Upper lobe of left lung (tissue), 6 donors: ENCODE data around the gene PLCL2. TPM values are rescaled to one million over a fixed set of nuclear protein-coding genes. Genes with fewer than 3 reads are reported as not detected.
A peak's percentile ranks its signal among the peaks of the same experiment; 100 is the strongest.

Experiments used
- ATAC-seq, 2 donors: fragments of 200-7000 bp; cut with Tn5 transposase; one replicate each; pipeline ENCODE4 v1.9.1; 2022; ENCODE audit warnings: mild to moderate bottlenecking in 2 of 2, moderate library complexity in 2 of 2; ENCODE audit not compliant: low FRiP score in 2 of 2
- DNase-seq, 2 donors: peaks; one replicate each; pipeline ENCODE4 v3.0.0-alpha.2; 2019 to 2020
- H3K27ac ChIP-seq, 4 donors: fragments of 200-600 bp; sonication (generic); one replicate each; pipeline ENCODE4 v1.5.1; 2016 to 2019
- H3K27me3 ChIP-seq, 4 donors: fragments of 200-600 bp; sonication (generic); one replicate each; pipeline ENCODE4 v1.5.1; 2017 to 2019
- H3K36me3 ChIP-seq, 4 donors: fragments of 200-600 bp; sonication (generic); one replicate each; pipeline ENCODE4 v1.5.1; 2016 to 2019
- H3K4me1 ChIP-seq, 4 donors: fragments of 200-600 bp; sonication (generic); one replicate each; pipeline ENCODE4 v1.5.1; 2018 to 2019
- H3K4me3 ChIP-seq, 4 donors: fragments of 200-600 bp; sonication (generic); one replicate each; pipeline ENCODE4 v1.5.1; 2017 to 2019; ENCODE audit warnings: mild to moderate bottlenecking in 2 of 4, moderate library complexity in 1 of 4
- H3K9me3 ChIP-seq, 4 donors: fragments of 200-600 bp; sonication (generic); one replicate each; pipeline ENCODE4 v1.5.1; 2018 to 2019
- CTCF ChIP-seq, 6 experiments: fragments of 450-650 bp in 4 of 6; fragments of 200-600 bp in 2 of 6; sonication (generic) in 2 of 6; IDR thresholded peaks; one replicate each; pipeline ENCODE4 v1.5.1; 2016 to 2019; ENCODE audit warnings: antibody characterized with exemption in 6 of 6
- EP300 ChIP-seq, 4 donors: sonication (generic); formaldehyde crosslinking; IDR thresholded peaks; one replicate each; pipeline ENCODE4 v1.5.1; 2017; ENCODE audit warnings: antibody characterized with exemption in 4 of 4, control low read depth in 2 of 4
- POLR2A ChIP-seq, 4 donors: fragments of 450-650 bp; IDR thresholded peaks; one replicate each; pipeline ENCODE4 v1.5.1; 2016 to 2017; ENCODE audit warnings: antibody characterized with exemption in 4 of 4, mild to moderate bottlenecking in 2 of 4
- POLR2AphosphoS5 ChIP-seq, 2 donors: sonication (generic); formaldehyde crosslinking; IDR thresholded peaks; one replicate each; pipeline ENCODE4 v1.5.1; 2017; ENCODE audit warnings: antibody characterized with exemption in 2 of 2
- WGBS, 2 donors: methylation state at CpG; one replicate each; pipeline ENCODE4 v1.1.5; 2017 to 2018; 5-methylcytosine and 5-hydroxymethylcytosine counted together
- total RNA-seq, 6 donors: library from RNA; depleted of rRNA in 4 of 6; stranded (reverse); fragments of >200 nt in 4 of 6; gene quantifications; one replicate each; pipeline versions ENCODE4 v1.1.0 to v1.2.1, GENCODE V29; 2016 to 2021
- donor health status: DM: no; HTN: no; CAD: no; lungs with moderate emphysema.
- donor health status: DM: no; HTN: yes; CAD: no; lungs with severe emphysema.

Gene PLCL2
- total RNA-seq, 6 donors from 2014 or later, result 6.5 to 15.8 (median 10.7) TPM

- Histone ChIP-seq H3K4me1 (peaks cover 0 to 4% (median 1%) of the 10 kb centered on the region in 4 donors), H3K27me3 (no peaks in the 10 kb centered on the region), H3K9me3 (no peaks in the 10 kb centered on the region), H3K36me3 (no peaks in the 10 kb centered on the region), H3K4me3 (no peak overlapping the region), H3K27ac (no peak overlapping the region)
- no peak for ATAC-seq
- no peak for TF ChIP-seq POLR2A (IDR thresholded peaks at IDR 0.05)
- TF ChIP-seq POLR2AphosphoS5 (IDR thresholded peaks at IDR 0.05), result no peak
- no peak for TF ChIP-seq CTCF (IDR thresholded peaks at IDR 0.05)
- TF ChIP-seq EP300 (IDR thresholded peaks at IDR 0.05), result no peak
- 57 to 63% methylated on average over 5 of the region's 5 CpGs for WGBS, 2 donors
- no peak for DNase-seq
These were observed 11.4 kb downstream of the PLCL2 start for GRCh38 chr3:16896094-16896627.

GRCh38 chr3:16896820-16897219, 12.1 kb downstream of the PLCL2 start:
- peaks cover 0 to 4% (median 1%) of the 10 kb centered on the region in 4 donors for H3K4me1 ChIP-seq
- H3K27me3 ChIP-seq, result no peaks in the 10 kb centered on the region
- H3K4me3 ChIP-seq, result no peak overlapping the region
- ATAC-seq, result no peak
- H3K27ac ChIP-seq, result no peak overlapping the region
- H3K9me3 ChIP-seq, result no peaks in the 10 kb centered on the region
- no peak for DNase-seq
- no peak for TF ChIP-seq EP300 (IDR thresholded peaks at IDR 0.05)
- TF ChIP-seq POLR2AphosphoS5 (IDR thresholded peaks at IDR 0.05), result no peak
- no peak for TF ChIP-seq POLR2A (IDR thresholded peaks at IDR 0.05)
- no peak for TF ChIP-seq CTCF (IDR thresholded peaks at IDR 0.05)
- 76 to 79% methylated on average over 5 of the region's 5 CpGs for WGBS, 2 donors
- no peaks in the 10 kb centered on the region for H3K36me3 ChIP-seq

- 80 to 83% methylated on average over 11 of the region's 11 CpGs for WGBS, 2 donors
- TF ChIP-seq POLR2AphosphoS5 (IDR thresholded peaks at IDR 0.05), result no peak
- TF ChIP-seq CTCF (IDR thresholded peaks at IDR 0.05), result no peak
- TF ChIP-seq POLR2A (IDR thresholded peaks at IDR 0.05), result no peak
- TF ChIP-seq EP300 (IDR thresholded peaks at IDR 0.05), result no peak
These were observed 12.6 kb downstream of the PLCL2 start for GRCh38 chr3:16897254-16897926.

GRCh38 chr3:16898595-16899395, 14.0 kb downstream of the PLCL2 start:
- no peak overlapping the region for H3K4me3 ChIP-seq
- WGBS, 2 donors, result 96 to 97% methylated on average over 7 of the region's 7 CpGs
- no peaks in the 10 kb centered on the region for H3K27me3 ChIP-seq
- no peak overlapping the region for H3K27ac ChIP-seq
- DNase-seq, result peak in 1 of 2 donors; percentile 15
- no peaks in the 10 kb centered on the region for H3K9me3 ChIP-seq
- TF ChIP-seq CTCF (IDR thresholded peaks at IDR 0.05) (no peak), EP300 (IDR thresholded peaks at IDR 0.05) (no peak)
- ATAC-seq, result no peak
- peaks cover 0 to 4% (median under 1%) of the 10 kb centered on the region in 4 donors for H3K4me1 ChIP-seq
- H3K36me3 ChIP-seq, result no peaks in the 10 kb centered on the region

More at GRCh38 chr3:16897254-16897926, 12.6 kb downstream of the PLCL2 start:
- no peak overlapping the region for H3K27ac ChIP-seq
- DNase-seq (no peak), ATAC-seq (no peak)
- H3K36me3 ChIP-seq, result no peaks in the 10 kb centered on the region
- H3K4me1 ChIP-seq, result peaks cover 0 to 4% (median 1%) of the 10 kb centered on the region in 4 donors
- no peak overlapping the region for H3K4me3 ChIP-seq
- H3K9me3 ChIP-seq, result no peaks in the 10 kb centered on the region
- no peaks in the 10 kb centered on the region for H3K27me3 ChIP-seq
